ENCODE measurements around the gene FMNL2. TPM values are rescaled to one million over a fixed set of nuclear protein-coding genes. Genes with fewer than 3 reads are reported as not detected.

FMNL2 gene
- total RNA-seq, 1 donor, result 24.2 TPM

- Histone ChIP-seq H3K27ac (ENCODE audit: low read depth, low read length) (no peak overlapping the region), H3K4me2 (ENCODE audit: insufficient read depth, low read length) (no peak overlapping the region), H3K27me3 (ENCODE audit: insufficient read depth, low read length) (no peaks in the 10 kb centered on the region), H3K9me3 (ENCODE audit: low read depth, low read length) (no peaks in the 10 kb centered on the region), H4K20me1 (ENCODE audit: insufficient read depth, low read length) (no peaks in the 10 kb centered on the region), H3K79me2 (ENCODE audit: insufficient read depth, low read length) (no peaks in the 10 kb centered on the region), H2AFZ (ENCODE audit: low read length) (no peak overlapping the region), H3K4me3 (ENCODE audit: insufficient read depth, low read length) (no peak overlapping the region), H3K4me1 (ENCODE audit: insufficient read depth, low read length) (peaks cover 39% of the 10 kb centered on the region), H3K36me3 (ENCODE audit: insufficient read depth, low read length) (no peaks in the 10 kb centered on the region)
- no peak for TF ChIP-seq CTCF (IDR thresholded peaks at IDR 0.05; ENCODE audit: extremely low read depth, low read depth, low read length)
- no peak for DNase-seq (ENCODE audit: insufficient read length, low spot score, missing footprints)
These were observed 225.2 kb downstream of the FMNL2 start for GRCh38 chr2:152560166-152560565.

- peaks cover 39% of the 10 kb centered on the region for H3K4me1 ChIP-seq (ENCODE audit: insufficient read depth, low read length)
- DNase-seq (ENCODE audit: insufficient read length, low spot score, missing footprints), result no peak
- H3K4me2 ChIP-seq (ENCODE audit: insufficient read depth, low read length), result no peak overlapping the region
- no peaks in the 10 kb centered on the region for H3K27me3 ChIP-seq (ENCODE audit: insufficient read depth, low read length)
- H3K79me2 ChIP-seq (ENCODE audit: insufficient read depth, low read length), result no peaks in the 10 kb centered on the region
- no peak overlapping the region for H3K27ac ChIP-seq (ENCODE audit: low read depth, low read length)
- H3K4me3 ChIP-seq (ENCODE audit: insufficient read depth, low read length), result no peak overlapping the region
- H2AFZ ChIP-seq (ENCODE audit: low read length), result no peak overlapping the region
- no peak for TF ChIP-seq CTCF (IDR thresholded peaks at IDR 0.05; ENCODE audit: extremely low read depth, low read depth, low read length)
- no peaks in the 10 kb centered on the region for H3K9me3 ChIP-seq (ENCODE audit: low read depth, low read length)
- H3K36me3 ChIP-seq (ENCODE audit: insufficient read depth, low read length), result no peaks in the 10 kb centered on the region
- H4K20me1 ChIP-seq (ENCODE audit: insufficient read depth, low read length), result no peaks in the 10 kb centered on the region
These were observed 226.1 kb downstream of the FMNL2 start for GRCh38 chr2:152560873-152561595.

GRCh38 chr2:152562198-152562884 lies 227.4 kb downstream of the FMNL2 start:
- H3K4me3 ChIP-seq (ENCODE audit: insufficient read depth, low read length), result no peak overlapping the region
- H3K27me3 ChIP-seq (ENCODE audit: insufficient read depth, low read length), result no peaks in the 10 kb centered on the region
- H3K4me2 ChIP-seq (ENCODE audit: insufficient read depth, low read length), result no peak overlapping the region
- H3K9me3 ChIP-seq (ENCODE audit: low read depth, low read length), result no peaks in the 10 kb centered on the region
- H3K36me3 ChIP-seq (ENCODE audit: insufficient read depth, low read length), result no peaks in the 10 kb centered on the region
- H3K79me2 ChIP-seq (ENCODE audit: insufficient read depth, low read length), result no peaks in the 10 kb centered on the region
- no peak overlapping the region for H2AFZ ChIP-seq (ENCODE audit: low read length)
- DNase-seq (ENCODE audit: insufficient read length, low spot score, missing footprints), result no peak
- no peak for TF ChIP-seq CTCF (IDR thresholded peaks at IDR 0.05; ENCODE audit: extremely low read depth, low read depth, low read length)
- H3K4me1 ChIP-seq (ENCODE audit: insufficient read depth, low read length), result peaks cover 42% of the 10 kb centered on the region
- H3K27ac ChIP-seq (ENCODE audit: low read depth, low read length), result no peak overlapping the region
- H4K20me1 ChIP-seq (ENCODE audit: insufficient read depth, low read length), result no peaks in the 10 kb centered on the region

- Histone ChIP-seq H3K4me2 (ENCODE audit: insufficient read depth, low read length) (no peak overlapping the region), H3K4me1 (ENCODE audit: insufficient read depth, low read length) (peaks cover 27% of the 10 kb centered on the region), H3K4me3 (ENCODE audit: insufficient read depth, low read length) (no peak overlapping the region), H4K20me1 (ENCODE audit: insufficient read depth, low read length) (no peaks in the 10 kb centered on the region), H3K27me3 (ENCODE audit: insufficient read depth, low read length) (no peaks in the 10 kb centered on the region), H3K79me2 (ENCODE audit: insufficient read depth, low read length) (no peaks in the 10 kb centered on the region), H3K36me3 (ENCODE audit: insufficient read depth, low read length) (no peaks in the 10 kb centered on the region), H3K27ac (ENCODE audit: low read depth, low read length) (no peak overlapping the region), H3K9me3 (ENCODE audit: low read depth, low read length) (no peaks in the 10 kb centered on the region), H2AFZ (ENCODE audit: low read length) (no peak overlapping the region)
- no peak for TF ChIP-seq CTCF (IDR thresholded peaks at IDR 0.05; ENCODE audit: extremely low read depth, low read depth, low read length)
- no peak for DNase-seq (ENCODE audit: insufficient read length, low spot score, missing footprints)
These were observed 228.8 kb downstream of the FMNL2 start for GRCh38 chr2:152563764-152564163.

Measured in osteoblast (primary cell).